ENCODE results near the gene RNASE8.
"Not testable (repeated sequence)": the region's sequence is repeated elsewhere in the genome, so short reads cannot be mapped to it uniquely, and the experiment has no call there.

The RNASE8 gene

GRCh38 chr14:21030531-21030930 lies 27.1 kb upstream of the RNASE8 start:
- FAIRE-seq: no peak

DNA sequence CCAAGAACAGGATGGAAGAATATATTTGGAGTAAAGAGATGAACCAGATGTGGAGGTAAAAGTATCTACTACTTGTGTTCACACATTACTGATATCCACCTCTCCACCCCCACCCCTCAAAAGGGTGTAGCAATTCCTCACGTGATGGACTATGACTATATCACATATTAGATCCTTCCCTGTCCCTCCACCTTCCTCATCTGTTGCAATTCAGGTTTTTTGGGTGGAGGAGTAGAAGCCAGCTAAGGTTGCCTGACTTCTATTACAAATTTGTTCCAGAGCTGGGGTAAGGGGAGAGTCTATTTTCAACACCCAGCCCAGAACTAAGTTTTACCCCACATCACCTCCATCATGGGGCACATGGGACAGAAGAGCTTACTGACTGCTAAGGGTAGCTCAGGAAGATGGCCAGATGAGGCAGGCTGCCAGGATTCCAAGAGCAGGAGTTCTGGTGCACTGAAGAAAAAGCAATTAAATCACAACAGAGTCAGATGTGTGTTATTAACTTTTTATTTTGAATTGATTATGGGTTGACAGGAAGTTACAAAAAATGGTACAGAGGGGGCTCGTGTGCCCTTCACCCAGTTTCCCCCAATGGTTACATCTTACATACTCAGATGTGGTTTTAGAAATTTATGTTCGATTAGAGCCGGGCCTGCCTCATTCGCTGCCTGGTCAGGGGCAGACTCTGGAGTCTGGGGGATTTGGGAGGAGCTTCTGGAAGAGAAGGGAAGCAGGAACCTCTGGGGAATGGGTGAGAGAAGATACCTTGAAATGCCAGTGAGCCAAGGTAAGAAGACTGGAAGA lies 25.1 kb upstream of the RNASE8 start:
- FAIRE-seq: no peak

GRCh38 chr14:21033133-21033698 lies 24.4 kb upstream of the RNASE8 start:
- FAIRE-seq: no peak

- FAIRE-seq: no peak
Measured at GRCh38 chr14:21034707-21035106, 22.9 kb upstream of the RNASE8 start, which contains the start of gene RNASE13. RNASE13 (minus strand) TSS chr14:21034807; CDS start chr14:21034288, 519 bp downstream.

- no peak for FAIRE-seq
Measured at GRCh38 chr14:21036751-21037150, 20.9 kb upstream of the RNASE8 start.

DNA sequence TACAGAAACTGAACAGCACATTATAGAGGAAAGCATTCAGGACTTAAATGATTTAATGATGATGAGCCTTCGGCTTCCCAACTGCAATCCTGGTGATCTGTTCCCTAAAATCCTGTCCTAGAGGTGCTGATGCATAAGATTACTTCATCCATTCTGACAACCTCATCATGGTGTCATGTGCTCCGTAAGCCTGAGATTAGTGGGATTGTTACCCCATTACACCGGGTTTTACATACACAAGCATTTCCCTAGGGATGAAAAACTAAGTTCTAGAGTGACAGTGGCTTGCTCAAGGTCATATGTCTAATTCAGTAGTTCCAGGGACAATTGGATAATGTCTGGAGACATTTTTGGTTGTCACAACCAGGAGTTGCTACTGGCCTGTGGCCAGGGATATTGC lies 20.5 kb upstream of the RNASE8 start:
- no peak for FAIRE-seq

DNA sequence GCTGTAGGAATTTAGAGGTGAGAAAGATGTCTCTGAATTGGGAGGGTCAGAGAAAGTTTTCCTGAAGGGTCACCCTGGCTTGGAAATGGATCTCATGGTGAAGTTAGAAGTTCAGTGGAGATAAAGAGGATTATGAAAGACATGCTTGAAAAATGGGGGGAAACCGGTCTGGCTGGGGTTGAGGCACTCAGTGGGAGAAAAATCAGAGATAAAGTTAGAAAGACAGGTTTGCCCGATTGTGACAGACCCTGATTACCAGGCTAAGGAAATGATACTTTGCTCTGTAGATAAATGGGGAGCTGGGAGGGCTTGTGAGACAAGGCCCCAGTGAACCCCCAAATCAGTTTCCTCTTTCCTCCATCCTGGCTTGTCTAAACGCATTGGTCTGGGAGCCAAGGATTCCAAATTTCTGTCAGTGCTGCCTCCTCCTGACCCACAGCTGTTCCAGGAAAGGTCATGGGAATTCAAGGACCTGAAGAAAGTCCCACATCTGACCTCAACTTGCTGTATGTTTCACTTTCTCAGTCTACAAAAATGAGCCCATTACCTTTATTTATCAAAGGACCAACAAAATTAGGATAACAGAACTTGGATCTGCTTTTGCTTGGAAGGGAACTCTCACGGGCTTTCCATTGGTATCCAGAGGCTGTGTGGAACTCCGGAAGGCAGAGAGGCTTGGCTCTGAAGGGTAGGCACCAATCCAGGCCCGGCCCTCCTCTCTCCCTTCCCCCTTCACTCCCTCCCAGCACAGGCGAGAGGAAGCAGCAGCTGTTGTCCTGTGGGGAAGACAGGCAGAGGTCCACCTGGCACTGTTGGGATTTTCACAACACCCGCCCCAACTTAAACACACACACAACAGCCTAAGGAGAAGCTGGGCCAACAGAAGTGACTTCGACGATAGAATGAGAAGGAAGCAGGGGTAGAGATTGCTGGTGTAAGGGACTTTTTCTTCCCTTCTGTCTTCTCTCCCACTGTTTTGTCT lies 18.9 kb upstream of the RNASE8 start:
- no peak for FAIRE-seq

- peak; percentile 46 for FAIRE-seq
Measured at GRCh38 chr14:21039585-21040369, 17.8 kb upstream of the RNASE8 start.

DNA sequence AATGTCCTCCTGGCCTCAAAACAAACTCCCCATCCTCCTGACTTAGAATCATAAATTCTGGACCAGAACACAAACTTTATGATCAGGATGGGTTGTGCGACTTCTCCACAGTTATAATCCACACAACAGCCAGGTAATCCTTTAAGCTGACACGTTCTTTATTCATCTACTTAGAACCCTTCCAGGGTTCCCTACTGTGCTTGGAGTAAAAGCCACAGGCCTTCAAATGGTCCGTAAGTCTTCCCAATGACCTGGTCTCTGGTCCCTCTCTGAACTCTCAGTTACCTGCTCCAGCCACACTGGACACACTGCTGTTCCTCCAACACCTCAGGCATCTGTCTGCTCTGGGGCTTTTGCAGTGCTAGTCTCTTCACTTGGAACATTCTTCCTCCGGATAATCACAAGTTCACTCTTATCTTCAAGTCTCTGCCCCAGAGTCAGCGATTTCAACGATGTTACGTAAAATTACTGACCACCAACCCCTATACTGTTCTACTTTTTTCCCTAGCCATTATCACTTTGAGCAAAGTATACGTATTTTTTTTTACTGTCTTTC lies 17.2 kb upstream of the RNASE8 start:
- FAIRE-seq: no peak

- not testable (repeated sequence) for FAIRE-seq
Measured at GRCh38 chr14:21040941-21041340, 16.7 kb upstream of the RNASE8 start.

- no peak for FAIRE-seq
Measured at GRCh38 chr14:21041676-21042433, 15.8 kb upstream of the RNASE8 start, which contains the start of gene RNASE7. RNASE7 (plus strand) TSS chr14:21042362; CDS start chr14:21042993, 631 bp downstream.

DNA sequence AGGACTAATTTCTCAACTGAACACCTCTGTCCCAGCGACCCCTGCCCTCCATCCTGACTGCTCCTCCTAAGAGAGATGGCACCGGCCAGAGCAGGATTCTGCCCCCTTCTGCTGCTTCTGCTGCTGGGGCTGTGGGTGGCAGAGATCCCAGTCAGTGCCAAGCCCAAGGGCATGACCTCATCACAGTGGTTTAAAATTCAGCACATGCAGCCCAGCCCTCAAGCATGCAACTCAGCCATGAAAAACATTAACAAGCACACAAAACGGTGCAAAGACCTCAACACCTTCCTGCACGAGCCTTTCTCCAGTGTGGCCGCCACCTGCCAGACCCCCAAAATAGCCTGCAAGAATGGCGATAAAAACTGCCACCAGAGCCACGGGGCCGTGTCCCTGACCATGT lies 14.7 kb upstream of the RNASE8 start:
- no peak for FAIRE-seq

DNA sequence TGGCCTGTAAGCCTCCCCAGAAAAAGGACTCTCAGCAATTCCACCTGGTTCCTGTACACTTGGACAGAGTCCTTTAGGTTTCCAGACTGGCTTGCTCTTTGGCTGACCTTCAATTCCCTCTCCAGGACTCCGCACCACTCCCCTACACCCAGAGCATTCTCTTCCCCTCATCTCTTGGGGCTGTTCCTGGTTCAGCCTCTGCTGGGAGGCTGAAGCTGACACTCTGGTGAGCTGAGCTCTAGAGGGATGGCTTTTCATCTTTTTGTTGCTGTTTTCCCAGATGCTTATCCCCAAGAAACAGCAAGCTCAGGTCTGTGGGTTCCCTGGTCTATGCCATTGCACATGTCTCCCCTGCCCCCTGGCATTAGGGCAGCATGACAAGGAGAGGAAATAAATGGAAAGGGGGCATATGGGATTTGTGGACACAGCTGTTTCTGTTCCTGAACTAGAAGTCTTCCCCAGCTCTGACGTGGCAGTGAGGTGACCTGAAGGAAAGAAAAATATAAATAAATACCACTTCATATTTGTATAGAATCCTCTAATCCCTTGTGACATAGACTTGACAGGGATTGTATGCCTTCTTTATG lies 14.1 kb upstream of the RNASE8 start:
- no peak for FAIRE-seq

- no peak for FAIRE-seq
Measured at GRCh38 chr14:21043974-21044618, 13.5 kb upstream of the RNASE8 start.

GRCh38 chr14:21047378-21047781 lies 10.2 kb upstream of the RNASE8 start:
- FAIRE-seq: no peak

- FAIRE-seq: no peak
Measured at GRCh38 chr14:21048638-21049037, 9.0 kb upstream of the RNASE8 start.

GRCh38 chr14:21049271-21049673 lies 8.3 kb upstream of the RNASE8 start:
- no peak for FAIRE-seq

DNA sequence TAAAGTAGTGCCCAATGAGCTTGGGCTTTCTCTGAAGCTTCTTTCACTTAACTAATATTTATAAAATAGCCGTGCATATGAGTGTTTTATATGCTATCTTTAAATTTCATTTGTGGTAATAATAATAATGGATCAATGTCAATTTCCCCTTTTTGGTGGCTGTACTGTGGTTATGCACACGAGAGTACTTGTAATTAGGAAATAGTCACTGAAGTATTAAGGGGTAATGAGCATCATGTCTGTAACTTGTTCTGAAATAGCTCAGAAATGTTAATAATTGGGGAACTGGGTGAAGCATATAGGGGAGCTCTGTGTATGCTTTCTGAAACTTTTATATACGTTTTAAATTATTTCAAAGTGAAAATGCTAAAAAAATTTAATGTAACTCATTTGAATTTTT lies 7.0 kb upstream of the RNASE8 start:
- no peak for FAIRE-seq

- no peak for FAIRE-seq
Measured at GRCh38 chr14:21053184-21054122, 4.2 kb upstream of the RNASE8 start.
